GM18520 (cell line): ENCODE measurements around the gene ABAT.
"Not testable (repeated sequence)": the region's sequence is repeated elsewhere in the genome, so short reads cannot be mapped to it uniquely, and the experiment has no call there.

Experiments used
- ATAC-seq: cut with Tn5 transposase; IDR thresholded peaks from one replicate; pipeline ENCODE4 v1.9.1; 2021; ENCODE audit not compliant: unreplicated experiment

The ABAT gene

GRCh38 chr16:8774208-8774607 lies 99.8 kb downstream of the ABAT start:
- ATAC-seq: no peak

- no peak for ATAC-seq
Measured at GRCh38 chr16:8775359-8775758, 100.9 kb downstream of the ABAT start.

- no peak for ATAC-seq
Measured at GRCh38 chr16:8776129-8776584, 101.7 kb downstream of the ABAT start.

- ATAC-seq: no peak
Measured at GRCh38 chr16:8777217-8777616, 102.8 kb downstream of the ABAT start.

- no peak for ATAC-seq
Measured at GRCh38 chr16:8781797-8782196, 107.4 kb downstream of the ABAT start.

GRCh38 chr16:8782673-8783072 lies 108.3 kb downstream of the ABAT start:
- no peak for ATAC-seq

- no peak for ATAC-seq
Measured at GRCh38 chr16:8785408-8785807, 111.0 kb downstream of the ABAT start.

- ATAC-seq: not testable (repeated sequence)
Measured at GRCh38 chr16:8786316-8786715, 111.9 kb downstream of the ABAT start.

GRCh38 chr16:8788578-8789172 lies 114.3 kb downstream of the ABAT start:
- no peak for ATAC-seq

GRCh38 chr16:8795091-8795490 lies 120.7 kb downstream of the ABAT start:
- ATAC-seq: no peak

- no peak for ATAC-seq
Measured at GRCh38 chr16:8795818-8796217, 121.4 kb downstream of the ABAT start.

GRCh38 chr16:8796469-8797363 lies 122.3 kb downstream of the ABAT start:
- ATAC-seq: no peak

- peak; percentile 94 for ATAC-seq
Measured at GRCh38 chr16:8797364-8798173, 123.2 kb downstream of the ABAT start, which contains the start of the genes PMM2 and TMEM186. Gene PMM2 (plus strand): TSS chr16:8797839. CDS start chr16:8797883, 44 bp downstream. Gene TMEM186 (minus strand): TSS chr16:8797639. CDS start chr16:8797614, 25 bp downstream.

GRCh38 chr16:8798174-8798527 lies 123.7 kb downstream of the ABAT start:
- no peak for ATAC-seq

- no peak for ATAC-seq
Measured at GRCh38 chr16:8798535-8799157, 124.2 kb downstream of the ABAT start.

- ATAC-seq: no peak
Measured at GRCh38 chr16:8801701-8802100, 127.3 kb downstream of the ABAT start.

- ATAC-seq: not testable (repeated sequence)
Measured at GRCh38 chr16:8803733-8804132, 129.3 kb downstream of the ABAT start.

- ATAC-seq: no peak
Measured at GRCh38 chr16:8804313-8804712, 129.9 kb downstream of the ABAT start.

- ATAC-seq: no peak
Measured at GRCh38 chr16:8806272-8806983, 132.0 kb downstream of the ABAT start.

- ATAC-seq: no peak
Measured at GRCh38 chr16:8807189-8807588, 132.8 kb downstream of the ABAT start.
